ENCODE data around the gene SHISA5.

- no peak for TF ChIP-seq YY1 (IDR thresholded peaks at IDR 0.05)
- TF ChIP-seq CTCF (IDR thresholded peaks at IDR 0.05; ENCODE audit: low read depth, low read length, missing input control): no peak
- TF ChIP-seq, protein P1, sequence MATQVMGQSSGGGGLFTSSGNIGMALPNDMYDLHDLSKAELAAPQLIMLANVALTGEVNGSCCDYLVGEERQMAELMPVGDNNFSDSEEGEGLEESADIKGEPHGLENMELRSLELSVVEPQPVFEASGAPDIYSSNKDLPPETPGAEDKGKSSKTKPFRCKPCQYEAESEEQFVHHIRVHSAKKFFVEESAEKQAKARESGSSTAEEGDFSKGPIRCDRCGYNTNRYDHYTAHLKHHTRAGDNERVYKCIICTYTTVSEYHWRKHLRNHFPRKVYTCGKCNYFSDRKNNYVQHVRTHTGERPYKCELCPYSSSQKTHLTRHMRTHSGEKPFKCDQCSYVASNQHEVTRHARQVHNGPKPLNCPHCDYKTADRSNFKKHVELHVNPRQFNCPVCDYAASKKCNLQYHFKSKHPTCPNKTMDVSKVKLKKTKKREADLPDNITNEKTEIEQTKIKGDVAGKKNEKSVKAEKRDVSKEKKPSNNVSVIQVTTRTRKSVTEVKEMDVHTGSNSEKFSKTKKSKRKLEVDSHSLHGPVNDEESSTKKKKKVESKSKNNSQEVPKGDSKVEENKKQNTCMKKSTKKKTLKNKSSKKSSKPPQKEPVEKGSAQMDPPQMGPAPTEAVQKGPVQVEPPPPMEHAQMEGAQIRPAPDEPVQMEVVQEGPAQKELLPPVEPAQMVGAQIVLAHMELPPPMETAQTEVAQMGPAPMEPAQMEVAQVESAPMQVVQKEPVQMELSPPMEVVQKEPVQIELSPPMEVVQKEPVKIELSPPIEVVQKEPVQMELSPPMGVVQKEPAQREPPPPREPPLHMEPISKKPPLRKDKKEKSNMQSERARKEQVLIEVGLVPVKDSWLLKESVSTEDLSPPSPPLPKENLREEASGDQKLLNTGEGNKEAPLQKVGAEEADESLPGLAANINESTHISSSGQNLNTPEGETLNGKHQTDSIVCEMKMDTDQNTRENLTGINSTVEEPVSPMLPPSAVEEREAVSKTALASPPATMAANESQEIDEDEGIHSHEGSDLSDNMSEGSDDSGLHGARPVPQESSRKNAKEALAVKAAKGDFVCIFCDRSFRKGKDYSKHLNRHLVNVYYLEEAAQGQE (IDR thresholded peaks at IDR 0.05): no peak
- TF ChIP-seq, protein P2, sequence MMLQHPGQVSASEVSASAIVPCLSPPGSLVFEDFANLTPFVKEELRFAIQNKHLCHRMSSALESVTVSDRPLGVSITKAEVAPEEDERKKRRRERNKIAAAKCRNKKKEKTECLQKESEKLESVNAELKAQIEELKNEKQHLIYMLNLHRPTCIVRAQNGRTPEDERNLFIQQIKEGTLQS (IDR thresholded peaks at IDR 0.05): no peak
- no peak for TF ChIP-seq GABPA (IDR thresholded peaks at IDR 0.05 in 1 of 2, conservative IDR thresholded peaks at IDR 0.05 in 1 of 2)
- no peak for TF ChIP-seq HNF4G (IDR thresholded peaks at IDR 0.05)
These were observed 37.4 kb downstream of the SHISA5 start for GRCh38 chr3:48466386-48467109.
